NT2/D1 (cell line): ENCODE data around the gene ATPAF2.

ENCODE experiments used
- DNase-seq: peaks from one replicate; pipeline ENCODE4 v3.0.0-alpha.2; 2011; ENCODE audit warnings: low read depth, low spot score
- H3K27me3 ChIP-seq: 2 replicates; pipeline ENCODE4 v1.6.0; 2011; ENCODE audit warnings: mild to moderate bottlenecking; ENCODE audit not compliant: insufficient read length, insufficient read depth
- H3K36me3 ChIP-seq: 2 replicates; pipeline ENCODE4 v1.6.1; 2011; ENCODE audit warnings: mild to moderate bottlenecking, low read length, mixed read lengths; ENCODE audit not compliant: insufficient read depth, insufficient read length
- H3K4me1 ChIP-seq: 2 replicates; pipeline ENCODE4 v1.5.1; 2011; ENCODE audit not compliant: insufficient read depth, insufficient read length
- H3K4me3 ChIP-seq: 2 replicates; pipeline ENCODE4 v1.5.1; 2011; ENCODE audit warnings: low read depth; ENCODE audit not compliant: insufficient read length
- H3K9ac ChIP-seq: 2 replicates; pipeline ENCODE4 v1.6.0; 2011; ENCODE audit warnings: low read depth; ENCODE audit not compliant: insufficient read length
- H3K9me3 ChIP-seq: 2 replicates; pipeline ENCODE4 v1.5.1; 2011; ENCODE audit warnings: mild to moderate bottlenecking, low read length; ENCODE audit not compliant: insufficient read depth
- SUZ12 ChIP-seq: IDR thresholded peaks from 2 replicates; pipeline ENCODE4 v1.6.1; 2011; ENCODE audit not compliant: insufficient read length, insufficient read depth; ENCODE audit errors: extremely low read depth
- YY1 ChIP-seq: IDR thresholded peaks from 2 replicates; pipeline ENCODE4 v1.6.1; 2011; ENCODE audit not compliant: insufficient read length, insufficient read depth
- ZNF274 ChIP-seq: IDR thresholded peaks from 2 replicates; pipeline ENCODE4 v1.6.1; 2011; ENCODE audit warnings: mild to moderate bottlenecking, low read depth, low read length

Gene ATPAF2

GRCh38 chr17:17985153-17985552 lies 53.8 kb downstream of the ATPAF2 start:
- no peak overlapping the region for H3K9ac ChIP-seq
- no peak overlapping the region for H3K4me3 ChIP-seq
- no peak for DNase-seq
- H3K9me3 ChIP-seq, result no peaks in the 10 kb centered on the region
- TF ChIP-seq YY1, result no peak
- TF ChIP-seq ZNF274, result no peak
- TF ChIP-seq SUZ12, result no peak
- peaks cover 1% of the 10 kb centered on the region for H3K4me1 ChIP-seq
- H3K27me3 ChIP-seq, result no peaks in the 10 kb centered on the region
- H3K36me3 ChIP-seq, result no peaks in the 10 kb centered on the region

- H3K9me3 ChIP-seq, result no peaks in the 10 kb centered on the region
- no peak for TF ChIP-seq YY1
- TF ChIP-seq ZNF274, result no peak
- no peak for TF ChIP-seq SUZ12
- no peaks in the 10 kb centered on the region for H3K27me3 ChIP-seq
- no peak overlapping the region for H3K4me3 ChIP-seq
- DNase-seq, result no peak
- no peaks in the 10 kb centered on the region for H3K4me1 ChIP-seq
- H3K9ac ChIP-seq, result no peak overlapping the region
- no peaks in the 10 kb centered on the region for H3K36me3 ChIP-seq
These were observed 55.2 kb downstream of the ATPAF2 start for GRCh38 chr17:17983776-17984175.

GRCh38 chr17:17983376-17983775 lies 55.6 kb downstream of the ATPAF2 start:
- H3K4me1 ChIP-seq, result no peaks in the 10 kb centered on the region
- no peak for DNase-seq
- no peaks in the 10 kb centered on the region for H3K36me3 ChIP-seq
- no peaks in the 10 kb centered on the region for H3K27me3 ChIP-seq
- no peak overlapping the region for H3K4me3 ChIP-seq
- no peak overlapping the region for H3K9ac ChIP-seq
- no peak for TF ChIP-seq YY1
- no peak for TF ChIP-seq ZNF274
- no peak for TF ChIP-seq SUZ12
- no peaks in the 10 kb centered on the region for H3K9me3 ChIP-seq

- Histone ChIP-seq H3K4me3 (no peak overlapping the region), H3K9me3 (no peaks in the 10 kb centered on the region), H3K9ac (no peak overlapping the region), H3K36me3 (no peaks in the 10 kb centered on the region), H3K4me1 (no peaks in the 10 kb centered on the region), H3K27me3 (no peaks in the 10 kb centered on the region)
- no peak for DNase-seq
- TF ChIP-seq YY1, result no peak
- TF ChIP-seq ZNF274, result no peak
- no peak for TF ChIP-seq SUZ12
These were observed 56.2 kb downstream of the ATPAF2 start for GRCh38 chr17:17982801-17983200.

- DNase-seq, result no peak
- TF ChIP-seq ZNF274, result no peak
- no peaks in the 10 kb centered on the region for H3K36me3 ChIP-seq
- no peaks in the 10 kb centered on the region for H3K27me3 ChIP-seq
- H3K9me3 ChIP-seq, result no peaks in the 10 kb centered on the region
- no peak overlapping the region for H3K4me3 ChIP-seq
- peaks cover 3% of the 10 kb centered on the region for H3K4me1 ChIP-seq
- no peak overlapping the region for H3K9ac ChIP-seq
These were observed 57.6 kb downstream of the ATPAF2 start for GRCh38 chr17:17981330-17981729.

- Histone ChIP-seq H3K4me1 (peaks cover 3% of the 10 kb centered on the region), H3K9me3 (no peaks in the 10 kb centered on the region), H3K4me3 (no peak overlapping the region), H3K36me3 (no peaks in the 10 kb centered on the region), H3K9ac (no peak overlapping the region), H3K27me3 (no peaks in the 10 kb centered on the region)
- TF ChIP-seq ZNF274 (no peak), YY1 (no peak), SUZ12 (no peak)
- no peak for DNase-seq
These were observed 59.2 kb downstream of the ATPAF2 start for GRCh38 chr17:17979778-17980177.

GRCh38 chr17:17978481-17979424 lies 60.2 kb downstream of the ATPAF2 start:
- H3K9ac ChIP-seq, result no peak overlapping the region
- H3K4me3 ChIP-seq, result no peak overlapping the region
- peaks cover 3% of the 10 kb centered on the region for H3K4me1 ChIP-seq
- no peak for DNase-seq
- no peaks in the 10 kb centered on the region for H3K27me3 ChIP-seq
- TF ChIP-seq ZNF274 (no peak), YY1 (no peak), SUZ12 (no peak)
- H3K36me3 ChIP-seq, result no peaks in the 10 kb centered on the region
- H3K9me3 ChIP-seq, result no peaks in the 10 kb centered on the region
